Right lobe of liver (tissue), 6 donors: Measurements from ENCODE around the gene CHRNA3. TPM values are rescaled to one million over a fixed set of nuclear protein-coding genes. Genes with fewer than 3 reads are reported as not detected.
"Not testable (repeated sequence)": the region's sequence is repeated elsewhere in the genome, so short reads cannot be mapped to it uniquely, and the experiment has no call there.

Experiments used
- ATAC-seq, 4 donors: fragments of 200-7000 bp; cut with Tn5 transposase; one replicate each; pipeline ENCODE4 v1.9.1; 2020; ENCODE audit warnings: mild to moderate bottlenecking in 4 of 4, moderate library complexity in 4 of 4
- DNase-seq, 3 donors: peaks; one replicate each; pipeline ENCODE4 v3.0.0-alpha.2; 2020
- H3K27ac ChIP-seq, 3 donors: fragments of 200-600 bp; one replicate each; pipeline ENCODE4 v1.8.0; 2022
- H3K27me3 ChIP-seq, 2 donors: fragments of 200-600 bp; one replicate each; pipeline ENCODE4 v1.8.0; 2022
- H3K36me3 ChIP-seq, 4 donors: fragments of 200-600 bp; sonication (generic) in 1 of 4; one replicate each; pipeline versions ENCODE4 v1.5.1 to v1.8.0; 2017 to 2022; ENCODE audit warnings: control low read depth in 1 of 4
- H3K4me1 ChIP-seq, 4 donors: fragments of 200-600 bp; sonication (generic) in 1 of 4; one replicate each; pipeline versions ENCODE4 v1.5.1 to v1.8.0; 2017 to 2022; ENCODE audit warnings: control low read depth in 1 of 4
- H3K4me3 ChIP-seq, 3 donors: fragments of 200-600 bp; one replicate each; pipeline ENCODE4 v1.8.0; 2022
- H3K9me3 ChIP-seq, 4 donors: fragments of 200-600 bp; sonication (generic) in 1 of 4; one replicate each; pipeline versions ENCODE4 v1.5.1 to v1.8.0; 2017 to 2022; ENCODE audit warnings: control low read depth in 1 of 4
- POLR2A ChIP-seq: fragments of 450-650 bp; IDR thresholded peaks from one replicate; pipeline ENCODE4 v1.6.1; 2017; ENCODE audit warnings: antibody characterized with exemption, mild to moderate bottlenecking
- WGBS: methylation state at CpG from one replicate; pipeline ENCODE4 v1.1.6; 2018; ENCODE audit warnings: low coverage, low lambda C conversion rate; ENCODE audit not compliant: insufficient coverage; ENCODE audit errors: missing lambda C conversion rate; 5-methylcytosine and 5-hydroxymethylcytosine counted together
- intact Hi-C, 2 donors: fragments of 100-400 bp; cut with DNase I; formaldehyde crosslinking; loops; one replicate each; pipeline versions ENCODE4 v1.11.2 to v1.14.1; 2022
- total RNA-seq, 6 experiments: library from RNA; depleted of rRNA in 2 of 6; stranded (reverse); fragments of >200 nt in 2 of 6; fragmentation: NEBNext Ultra II Directional in 3 of 6; extraction: Animal tissue kit (Norgen Biotek cat#: 25700) in 3 of 6; gene quantifications; one replicate each; pipeline versions ENCODE4 v1.1.0 to v1.2.4, GENCODE V29; 2016 to 2023
- TF ChIP-seq, protein P1 (sequence below), 4 donors: fragments of 200-600 bp in 3 of 4; fragments of 450-650 bp in 1 of 4; IDR thresholded peaks; one replicate each; pipeline versions ENCODE4 v1.5.1 to v1.8.0; 2016 to 2022; ENCODE audit warnings: antibody characterized with exemption in 4 of 4, mild to moderate bottlenecking in 2 of 4
- donor health status: DM: no; HTN: yes; CAD: no.
- donor health status: DM: no; HTN: no; CAD: no.
- donor health status: DM: no; HTN: no; CAD: no.
- donor health status: DM: no; HTN: yes; CAD: no.
- donor health status: DM: no; HTN: yes; CAD: no.

CHRNA3 gene
- total RNA-seq, 6 experiments from 2014 or later = not detected

DNA sequence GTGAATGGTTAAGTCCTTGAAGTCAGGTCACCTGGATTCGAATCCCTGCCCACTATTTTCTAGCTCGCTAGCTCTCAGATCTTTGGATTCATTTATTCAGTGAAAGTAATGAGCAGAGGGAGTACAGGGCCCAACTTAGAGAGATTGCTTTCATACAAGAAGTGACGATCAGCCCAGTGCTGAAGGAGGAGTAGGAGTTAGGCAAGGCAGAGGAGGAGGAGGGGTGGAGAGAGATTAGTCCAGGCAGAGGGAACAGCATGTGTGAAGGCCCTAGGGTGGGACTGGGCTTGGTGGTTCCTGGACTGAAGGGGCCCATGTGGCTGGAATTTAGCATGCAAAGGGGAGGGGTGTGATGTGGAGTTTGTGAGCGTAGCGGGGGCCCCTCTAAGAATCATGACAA, 59.3 kb downstream of the CHRNA3 start:
- no peak for TF ChIP-seq POLR2A
- TF ChIP-seq, protein P1, sequence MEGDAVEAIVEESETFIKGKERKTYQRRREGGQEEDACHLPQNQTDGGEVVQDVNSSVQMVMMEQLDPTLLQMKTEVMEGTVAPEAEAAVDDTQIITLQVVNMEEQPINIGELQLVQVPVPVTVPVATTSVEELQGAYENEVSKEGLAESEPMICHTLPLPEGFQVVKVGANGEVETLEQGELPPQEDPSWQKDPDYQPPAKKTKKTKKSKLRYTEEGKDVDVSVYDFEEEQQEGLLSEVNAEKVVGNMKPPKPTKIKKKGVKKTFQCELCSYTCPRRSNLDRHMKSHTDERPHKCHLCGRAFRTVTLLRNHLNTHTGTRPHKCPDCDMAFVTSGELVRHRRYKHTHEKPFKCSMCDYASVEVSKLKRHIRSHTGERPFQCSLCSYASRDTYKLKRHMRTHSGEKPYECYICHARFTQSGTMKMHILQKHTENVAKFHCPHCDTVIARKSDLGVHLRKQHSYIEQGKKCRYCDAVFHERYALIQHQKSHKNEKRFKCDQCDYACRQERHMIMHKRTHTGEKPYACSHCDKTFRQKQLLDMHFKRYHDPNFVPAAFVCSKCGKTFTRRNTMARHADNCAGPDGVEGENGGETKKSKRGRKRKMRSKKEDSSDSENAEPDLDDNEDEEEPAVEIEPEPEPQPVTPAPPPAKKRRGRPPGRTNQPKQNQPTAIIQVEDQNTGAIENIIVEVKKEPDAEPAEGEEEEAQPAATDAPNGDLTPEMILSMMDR (IDR thresholded peaks at IDR 0.05) = no peak
- WGBS = 89% methylated on average over 5 of the region's 5 CpGs
- H3K36me3 ChIP-seq = no peaks in the 10 kb centered on the region
- no peak overlapping the region for H3K4me3 ChIP-seq
- ATAC-seq = no peak
- H3K27me3 ChIP-seq = no peaks in the 10 kb centered on the region
- DNase-seq = no peak
- intact Hi-C loops = no loop called here
- H3K9me3 ChIP-seq = no peaks in the 10 kb centered on the region
- peaks cover 0 to 5% (median 0%) of the 10 kb centered on the region in 4 donors for H3K4me1 ChIP-seq
- no peak overlapping the region for H3K27ac ChIP-seq

GRCh38 chr15:78560201-78560600, 60.6 kb downstream of the CHRNA3 start:
- H3K27ac ChIP-seq, H3K4me3 ChIP-seq, intact Hi-C loops, H3K36me3 ChIP-seq, H3K4me1 ChIP-seq, H3K9me3 ChIP-seq, ATAC-seq, H3K27me3 ChIP-seq, DNase-seq: not testable (repeated sequence)
- WGBS = 91% methylated on average over 10 of the region's 10 CpGs

DNA sequence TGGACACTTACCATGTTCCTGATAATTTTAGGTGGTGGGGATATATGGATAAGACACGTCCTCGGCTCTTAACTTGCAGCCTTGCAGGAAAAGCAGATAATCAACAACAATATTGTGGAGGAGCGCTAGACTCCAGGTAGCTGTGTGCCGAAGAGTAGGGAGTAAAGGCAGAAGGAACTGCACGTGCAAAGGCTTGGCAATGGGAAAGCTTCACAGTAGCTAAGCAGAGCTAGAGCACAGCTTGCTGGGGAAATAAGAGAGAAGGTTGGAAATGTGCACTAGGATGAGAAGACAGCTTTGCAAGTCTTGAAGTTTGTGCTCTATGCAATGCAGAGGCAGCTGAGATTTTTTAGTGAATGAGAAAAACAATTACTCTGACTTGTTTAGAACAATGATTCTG, 68.2 kb downstream of the CHRNA3 start:
- intact Hi-C loops = no loop called here
- H3K9me3 ChIP-seq = no peaks in the 10 kb centered on the region
- 64% methylated on average over 5 of the region's 5 CpGs for WGBS
- no peak overlapping the region for H3K4me3 ChIP-seq
- peaks cover 0 to 23% (median 14%) of the 10 kb centered on the region in 4 donors for H3K36me3 ChIP-seq
- no peak overlapping the region for H3K27ac ChIP-seq
- H3K27me3 ChIP-seq = no peaks in the 10 kb centered on the region
- H3K4me1 ChIP-seq = no peaks in the 10 kb centered on the region
- ATAC-seq (no peak), DNase-seq (no peak)
- TF ChIP-seq, protein P1 (IDR thresholded peaks at IDR 0.05) = no peak
- TF ChIP-seq POLR2A = no peak

DNA sequence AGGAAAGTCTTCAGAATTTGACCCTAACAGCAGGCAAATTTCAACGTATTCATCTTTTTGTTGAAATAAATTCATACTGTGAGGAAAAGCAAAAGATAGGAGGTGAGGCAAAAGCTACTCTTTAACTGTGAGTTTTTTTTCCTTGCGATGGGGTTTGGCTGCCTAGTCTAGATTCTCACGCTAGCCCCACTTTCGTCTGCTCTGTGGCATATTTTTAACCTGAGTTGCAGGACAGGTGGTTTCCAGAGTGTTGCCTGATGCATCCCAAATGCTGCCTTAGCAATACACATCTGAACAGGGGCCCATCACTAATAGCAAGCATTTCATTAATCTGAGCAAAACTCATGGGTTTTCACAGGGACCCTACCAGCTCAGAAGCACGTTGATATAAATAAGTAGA, 68.9 kb downstream of the CHRNA3 start:
- H3K9me3 ChIP-seq = no peaks in the 10 kb centered on the region
- WGBS = 82% methylated on average over 5 of the region's 5 CpGs
- no peak for DNase-seq
- intact Hi-C loops = no loop called here
- H3K4me3 ChIP-seq = no peak overlapping the region
- H3K27me3 ChIP-seq = no peaks in the 10 kb centered on the region
- no peak overlapping the region for H3K27ac ChIP-seq
- peaks cover 0 to 30% (median 19%) of the 10 kb centered on the region in 4 donors for H3K36me3 ChIP-seq
- no peak for ATAC-seq
- no peak for TF ChIP-seq POLR2A
- TF ChIP-seq, protein P1 (IDR thresholded peaks at IDR 0.05) = no peak
- H3K4me1 ChIP-seq = no peaks in the 10 kb centered on the region

DNA sequence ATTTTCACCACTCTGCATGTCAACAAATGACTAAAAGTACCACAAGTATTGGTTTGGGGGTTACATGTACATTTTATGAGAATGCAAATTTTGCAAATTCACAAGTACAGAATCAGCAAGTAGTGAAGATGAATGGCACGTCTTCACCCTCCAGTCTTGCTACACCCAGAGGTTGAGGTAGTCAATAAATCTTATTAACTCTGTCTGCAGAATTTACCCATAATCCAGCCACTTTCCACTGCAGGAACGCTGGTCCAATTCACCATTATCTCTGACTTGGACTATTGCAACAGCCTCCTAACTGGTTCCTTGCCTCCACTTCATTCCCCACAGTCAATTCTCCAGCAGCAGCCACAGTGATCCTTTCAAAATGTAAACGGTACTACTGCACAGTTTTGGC, 70.0 kb downstream of the CHRNA3 start:
- 76% methylated on average over 3 of the region's 3 CpGs for WGBS
- peaks cover 4 to 40% (median 27%) of the 10 kb centered on the region in 4 donors for H3K36me3 ChIP-seq
- no peak for DNase-seq
- intact Hi-C loops = no loop called here
- no peak for ATAC-seq
- H3K4me1 ChIP-seq = no peaks in the 10 kb centered on the region
- H3K9me3 ChIP-seq = no peaks in the 10 kb centered on the region
- H3K27ac ChIP-seq = no peak overlapping the region
- H3K27me3 ChIP-seq = no peaks in the 10 kb centered on the region
- H3K4me3 ChIP-seq = no peak overlapping the region
- TF ChIP-seq POLR2A = no peak
- TF ChIP-seq, protein P1 (IDR thresholded peaks at IDR 0.05) = no peak
